ENCODE results near the gene HEPACAM. TPM values are rescaled to one million over a fixed set of nuclear protein-coding genes. Genes with fewer than 3 reads are reported as not detected.
A peak's percentile ranks its signal among the peaks of the same experiment; 100 is the strongest.

Gene HEPACAM
- total RNA-seq, 1 donor from 2014 or later: 0.14 TPM

GRCh38 chr11:124920870-124921609, 14.8 kb downstream of the HEPACAM start:
- Histone ChIP-seq H3K4me1 (no peaks in the 10 kb centered on the region), H3K9me3 (no peaks in the 10 kb centered on the region), H3K4me3 (peak overlapping the region; percentile 51), H3K27me3 (no peaks in the 10 kb centered on the region), H3K27ac (peak overlapping the region; percentile 76), H3K36me3 (no peaks in the 10 kb centered on the region)
- peak; percentile 81 for ATAC-seq
- peak; percentile 7 for TF ChIP-seq CTCF (IDR thresholded peaks at IDR 0.05)
- peak; percentile 86 for DNase-seq
- intact Hi-C loops (cut with DNase I): no loop called here

GRCh38 chr11:124920356-124920755, 15.5 kb downstream of the HEPACAM start:
- H3K9me3 ChIP-seq: no peaks in the 10 kb centered on the region
- TF ChIP-seq CTCF (IDR thresholded peaks at IDR 0.05): no peak
- H3K27me3 ChIP-seq: no peaks in the 10 kb centered on the region
- H3K4me3 ChIP-seq: peak overlapping the region; percentile 51
- intact Hi-C loops (cut with DNase I): no loop called here
- no peaks in the 10 kb centered on the region for H3K4me1 ChIP-seq
- no peak overlapping the region for H3K27ac ChIP-seq
- H3K36me3 ChIP-seq: no peaks in the 10 kb centered on the region
- ATAC-seq (no peak), DNase-seq (no peak)

GRCh38 chr11:124919898-124920297, 15.9 kb downstream of the HEPACAM start:
- no peaks in the 10 kb centered on the region for H3K4me1 ChIP-seq
- ATAC-seq (no peak), DNase-seq (no peak)
- H3K36me3 ChIP-seq: no peaks in the 10 kb centered on the region
- H3K27me3 ChIP-seq: no peaks in the 10 kb centered on the region
- H3K27ac ChIP-seq: no peak overlapping the region
- no peak for TF ChIP-seq CTCF (IDR thresholded peaks at IDR 0.05)
- H3K9me3 ChIP-seq: no peaks in the 10 kb centered on the region
- H3K4me3 ChIP-seq: no peak overlapping the region
- intact Hi-C loops (cut with DNase I): no loop called here

- ATAC-seq: no peak
- H3K27ac ChIP-seq: no peak within 1 kb of the TSS
Observed at GRCh38 chr11:124918950-124919349, 16.9 kb downstream of the HEPACAM start, which contains the start of gene HEPN1. Gene HEPN1, plus strand, starts transcription at chr11:124919250.

GRCh38 chr11:124917115-124917637, 18.7 kb downstream of the HEPACAM start:
- no peak for DNase-seq

More at GRCh38 chr11:124918950-124919349, 16.9 kb downstream of the HEPACAM start, which contains the start of gene HEPN1:
- Histone ChIP-seq H3K4me3 (no peak within 1 kb of the TSS), H3K4me1 (no peaks in the 10 kb centered on the region), H3K36me3 (no peaks in the 10 kb centered on the region), H3K27me3 (no peaks in the 10 kb centered on the region), H3K9me3 (no peaks in the 10 kb centered on the region)
- no peak for DNase-seq
- intact Hi-C loops (cut with DNase I): no loop called here
- TF ChIP-seq CTCF (IDR thresholded peaks at IDR 0.05): no peak

More at GRCh38 chr11:124917115-124917637, 18.7 kb downstream of the HEPACAM start:
- no peak for TF ChIP-seq CTCF (IDR thresholded peaks at IDR 0.05)
- Histone ChIP-seq H3K27ac (no peak overlapping the region), H3K4me3 (no peak overlapping the region), H3K27me3 (no peaks in the 10 kb centered on the region), H3K36me3 (no peaks in the 10 kb centered on the region), H3K4me1 (no peaks in the 10 kb centered on the region), H3K9me3 (no peaks in the 10 kb centered on the region)
- no peak for ATAC-seq
- intact Hi-C loops (cut with DNase I): no loop called here
